Gastroesophageal sphincter (tissue), 4 donors: ENCODE results near the gene FLOT2. TPM values are rescaled to one million over a fixed set of nuclear protein-coding genes. Genes with fewer than 3 reads are reported as not detected.
A peak's percentile ranks its signal among the peaks of the same experiment; 100 is the strongest.

Experiments
- ATAC-seq: fragments of 150-250 bp; one replicate; pipeline ENCODE4 v1.9.1; 2016; ENCODE audit warnings: mild to moderate bottlenecking, moderate library complexity
- H3K27ac ChIP-seq, 4 donors: fragments of 200-600 bp; sonication (generic) in 3 of 4; 1 replicate in 3 of 4; 2 replicates in 1 of 4; pipeline ENCODE4 v1.5.1; 2016 to 2019
- H3K27me3 ChIP-seq: fragments of 200-600 bp; sonication (generic); one replicate; pipeline ENCODE4 v1.5.1; 2019
- H3K36me3 ChIP-seq, 2 donors: fragments of 200-600 bp; sonication (generic); one replicate each; pipeline ENCODE4 v1.5.1; 2019; ENCODE audit warnings: control low read depth in 1 of 2
- H3K4me1 ChIP-seq, 3 donors: fragments of 200-600 bp; sonication (generic); 1 replicate in 2 of 3; 2 replicates in 1 of 3; pipeline ENCODE4 v1.5.1; 2016 to 2019; ENCODE audit warnings: control low read depth in 2 of 3
- H3K4me3 ChIP-seq, 2 donors: fragments of 200-600 bp; sonication (generic); one replicate each; pipeline ENCODE4 v1.5.1; 2019; ENCODE audit warnings: mild to moderate bottlenecking in 1 of 2, moderate library complexity in 1 of 2
- H3K9me3 ChIP-seq, 3 donors: fragments of 200-600 bp; sonication (generic); one replicate each; pipeline ENCODE4 v1.5.1; 2017 to 2019; ENCODE audit warnings: control low read depth in 2 of 3
- CTCF ChIP-seq, 4 experiments: fragments of 200-600 bp in 2 of 4; fragments of 450-650 bp in 2 of 4; sonication (generic) in 1 of 4; IDR thresholded peaks; one replicate each; pipeline ENCODE4 v1.5.1; 2017 to 2019; ENCODE audit warnings: antibody characterized with exemption in 4 of 4, mild to moderate bottlenecking in 2 of 4, moderate library complexity in 2 of 4
- EP300 ChIP-seq: sonication (generic); formaldehyde crosslinking; IDR thresholded peaks from one replicate; pipeline ENCODE4 v1.6.1; 2017; ENCODE audit warnings: antibody characterized with exemption, mild to moderate bottlenecking
- POLR2A ChIP-seq, 2 donors: fragments of 450-650 bp; IDR thresholded peaks; one replicate each; pipeline ENCODE4 v1.6.1; 2017; ENCODE audit warnings: antibody characterized with exemption in 2 of 2, mild to moderate bottlenecking in 2 of 2, moderate library complexity in 1 of 2
- POLR2AphosphoS5 ChIP-seq: sonication (generic); formaldehyde crosslinking; IDR thresholded peaks from one replicate; pipeline ENCODE4 v1.6.1; 2017; ENCODE audit warnings: antibody characterized with exemption
- WGBS, 2 donors: methylation state at CpG; one replicate each; pipeline ENCODE4 v1.1.5; 2018; ENCODE audit warnings: low coverage in 1 of 2; 5-methylcytosine and 5-hydroxymethylcytosine counted together
- total RNA-seq, 4 donors: library from RNA; depleted of rRNA; stranded (reverse); fragments of >200 nt; gene quantifications; one replicate each; pipeline ENCODE4 v1.1.0, GENCODE V29; 2016

FLOT2 gene
- total RNA-seq, 4 donors from 2014 or later, result 71.6 to 107 (median 91.2) TPM

GRCh38 chr17:28917465-28917864, 19.9 kb upstream of the FLOT2 start:
- TF ChIP-seq CTCF (IDR thresholded peaks at IDR 0.05) (no peak), EP300 (no peak), POLR2A (IDR thresholded peaks at IDR 0.05) (no peak), POLR2AphosphoS5 (no peak)
- H3K9me3 ChIP-seq, result no peaks in the 10 kb centered on the region
- WGBS, 2 donors, result 27 to 41% methylated on average over 2 to 5 of the region's 5 CpGs
- peaks cover 0 to 11% (median 0%) of the 10 kb centered on the region in 3 donors for H3K4me1 ChIP-seq
- H3K27ac ChIP-seq, result peak overlapping the region in 1 of 4 donors; percentile 11
- no peak for ATAC-seq
- no peak overlapping the region for H3K4me3 ChIP-seq
- peaks cover 3 to 100% of the 10 kb centered on the region in 2 donors for H3K36me3 ChIP-seq
- no peaks in the 10 kb centered on the region for H3K27me3 ChIP-seq

- H3K4me3 ChIP-seq, result no peak overlapping the region
- H3K36me3 ChIP-seq, result peaks cover 3 to 100% of the 10 kb centered on the region in 2 donors
- TF ChIP-seq POLR2AphosphoS5, result no peak
- no peak for TF ChIP-seq EP300
- no peak for TF ChIP-seq POLR2A (IDR thresholded peaks at IDR 0.05)
- TF ChIP-seq CTCF (IDR thresholded peaks at IDR 0.05), result no peak
- no peaks in the 10 kb centered on the region for H3K9me3 ChIP-seq
- peaks cover 0 to 11% (median 0%) of the 10 kb centered on the region in 3 donors for H3K4me1 ChIP-seq
- H3K27me3 ChIP-seq, result no peaks in the 10 kb centered on the region
- ATAC-seq, result no peak
- H3K27ac ChIP-seq, result peak overlapping the region in 1 of 4 donors; percentile 11
- whole genome bisulfite sequencing, 2 donors, result 63 to 75% methylated on average over 11 of the region's 12 CpGs
Measured at GRCh38 chr17:28917029-28917428, 19.5 kb upstream of the FLOT2 start.

- peak; percentile 65 for ATAC-seq
- H3K36me3 ChIP-seq, result peaks cover 3 to 100% of the 10 kb centered on the region in 2 donors
- WGBS, 2 donors, result 30 to 31% methylated on average over 5 to 6 of the region's 6 CpGs
Measured at GRCh38 chr17:28916302-28916934, 18.9 kb upstream of the FLOT2 start.

GRCh38 chr17:28912938-28913333, 15.4 kb upstream of the FLOT2 start:
- peaks cover 7 to 29% (median 15%) of the 10 kb centered on the region in 3 donors for H3K4me1 ChIP-seq
- no peaks in the 10 kb centered on the region for H3K9me3 ChIP-seq
- WGBS, 2 donors, result 100% methylated on average over 1 of the region's 6 CpGs; no CpG with 5 or more reads in 1 of the 2 donors
- no peaks in the 10 kb centered on the region for H3K27me3 ChIP-seq
- no peak overlapping the region for H3K27ac ChIP-seq
- TF ChIP-seq POLR2AphosphoS5 (no peak), POLR2A (IDR thresholded peaks at IDR 0.05) (no peak), CTCF (IDR thresholded peaks at IDR 0.05) (no peak), EP300 (no peak)
- H3K4me3 ChIP-seq, result no peak overlapping the region
- ATAC-seq, result no peak
- H3K36me3 ChIP-seq, result peaks cover 3 to 97% of the 10 kb centered on the region in 2 donors

More at GRCh38 chr17:28916302-28916934, 18.9 kb upstream of the FLOT2 start:
- Histone ChIP-seq H3K27me3 (no peaks in the 10 kb centered on the region), H3K27ac (peak overlapping the region in 2 of 4 donors; percentile 11 to 24), H3K9me3 (no peaks in the 10 kb centered on the region), H3K4me3 (no peak overlapping the region), H3K4me1 (peaks cover 0 to 11% (median 0%) of the 10 kb centered on the region in 3 donors)
- TF ChIP-seq CTCF (IDR thresholded peaks at IDR 0.05) (peak; percentile 47 to 76 (median 66)), POLR2AphosphoS5 (no peak)
